NCI-H2171 treated with DMSO at 0.1 percent for 48 hours (cell line): ENCODE results near the gene TENM4.

Source experiments
- DNase-seq: peaks from one replicate; lab custom pipeline; 2025; lab: John Stamatoyannopoulos, UW

The TENM4 gene

GRCh38 chr11:79055856-79056631 is 384.8 kb downstream of the TENM4 start:
- no peak for DNase-seq

- DNase-seq, result no peak
Observed at GRCh38 chr11:79054636-79055035, 386.2 kb downstream of the TENM4 start.

- peak; percentile 47 for DNase-seq
Observed at GRCh38 chr11:79052544-79052943, 388.3 kb downstream of the TENM4 start.

GRCh38 chr11:79050786-79051185 is 390.0 kb downstream of the TENM4 start:
- peak; percentile 68 for DNase-seq

- no peak for DNase-seq
Observed at GRCh38 chr11:79049741-79050179, 391.1 kb downstream of the TENM4 start.

- no peak for DNase-seq
Observed at GRCh38 chr11:79047980-79048379, 392.9 kb downstream of the TENM4 start.

GRCh38 chr11:79047321-79047720 is 393.5 kb downstream of the TENM4 start:
- peak; percentile 88 for DNase-seq

GRCh38 chr11:79046366-79046765 is 394.5 kb downstream of the TENM4 start:
- peak; percentile 26 for DNase-seq

- DNase-seq, result peak; percentile 23
Observed at GRCh38 chr11:79045800-79046304, 395.0 kb downstream of the TENM4 start.

GRCh38 chr11:79045018-79045799 is 395.6 kb downstream of the TENM4 start:
- no peak for DNase-seq

- DNase-seq, result no peak
Observed at GRCh38 chr11:79044201-79044600, 396.6 kb downstream of the TENM4 start.

GRCh38 chr11:79043726-79044125 is 397.1 kb downstream of the TENM4 start:
- no peak for DNase-seq

- no peak for DNase-seq
Observed at GRCh38 chr11:79042824-79043223, 398.0 kb downstream of the TENM4 start.

GRCh38 chr11:79040348-79040747 is 400.5 kb downstream of the TENM4 start:
- DNase-seq, result peak; percentile 42

GRCh38 chr11:79039122-79039521 is 401.7 kb downstream of the TENM4 start:
- DNase-seq, result peak; percentile 94

- DNase-seq, result no peak
Observed at GRCh38 chr11:79035881-79036280, 404.9 kb downstream of the TENM4 start.

- no peak for DNase-seq
Observed at GRCh38 chr11:79033833-79034232, 407.0 kb downstream of the TENM4 start.

- no peak for DNase-seq
Observed at GRCh38 chr11:79030448-79030847, 410.4 kb downstream of the TENM4 start.

- no peak for DNase-seq
Observed at GRCh38 chr11:79028225-79028624, 412.6 kb downstream of the TENM4 start.

- no peak for DNase-seq
Observed at GRCh38 chr11:79026803-79027445, 413.9 kb downstream of the TENM4 start.

- DNase-seq, result peak; percentile 21
Observed at GRCh38 chr11:79025622-79026021, 415.2 kb downstream of the TENM4 start.

GRCh38 chr11:79025097-79025496 is 415.7 kb downstream of the TENM4 start:
- no peak for DNase-seq
